Measurements from ENCODE around the gene NDUFS6.

GRCh38 chr5:1815071-1815786 is 14.0 kb downstream of the NDUFS6 start:
- TF ChIP-seq CTCF (IDR thresholded peaks at IDR 0.05) (no peak), POLR2A (IDR thresholded peaks at IDR 0.05) (no peak)

Measured in lower leg skin (tissue), 3 donors.